Pancreas (tissue), 10 donors: Measurements from ENCODE around the gene TNFAIP2. TPM values are rescaled to one million over a fixed set of nuclear protein-coding genes. Genes with fewer than 3 reads are reported as not detected.
"Not testable (repeated sequence)": the region's sequence is repeated elsewhere in the genome, so short reads cannot be mapped to it uniquely, and the experiment has no call there.

Experiments
- ATAC-seq, 4 donors: fragments of 200-7000 bp; cut with Tn5 transposase; one replicate each; pipeline versions ENCODE4 v1.8.0 to v1.9.1; 2020; ENCODE audit warnings: mild to moderate bottlenecking in 4 of 4, moderate library complexity in 4 of 4
- DNase-seq, 6 donors: peaks; one replicate each; pipeline ENCODE4 v3.0.0-alpha.2; 2020
- FAIRE-seq: peaks from 2 replicates; lab custom pipeline; 2012; peaks lifted over from hg19 to GRCh38; lab: Jason Lieb, UNC
- H3K27ac ChIP-seq, 4 donors: fragments of 200-600 bp; sonication (generic); 1 replicate in 3 of 4; 2 replicates in 1 of 4; pipeline versions ENCODE4 v1.5.0 to v1.8.0; 2020
- H3K27me3 ChIP-seq, 4 donors: fragments of 200-600 bp; one replicate each; pipeline ENCODE4 v1.8.0; 2021
- H3K36me3 ChIP-seq, 3 donors: fragments of 200-600 bp; sonication (generic) in 1 of 3; one replicate each; pipeline versions ENCODE4 v1.5.0 to v1.8.0; 2020 to 2021
- H3K4me1 ChIP-seq, 3 donors: fragments of 200-600 bp; one replicate each; pipeline ENCODE4 v1.8.0; 2021
- H3K4me3 ChIP-seq, 4 donors: fragments of 200-600 bp; sonication (generic) in 2 of 4; one replicate each; pipeline versions ENCODE4 v1.5.0 to v1.8.0; 2020 to 2021
- H3K9me3 ChIP-seq, 4 donors: fragments of 200-600 bp; one replicate each; pipeline ENCODE4 v1.8.0; 2021
- CTCF ChIP-seq, 4 donors: fragments of 200-600 bp; sonication (generic) in 3 of 4; IDR thresholded peaks; one replicate each; pipeline versions ENCODE4 v1.5.0 to v1.8.0; 2021; ENCODE audit warnings: antibody characterized with exemption in 4 of 4
- WGBS, 2 donors: extraction: QIAGEN DNeasy Blood & Tissue Kit; methylation state at CpG; one replicate each; pipeline ENCODE4 v1.1.7; 2013; 5-methylcytosine and 5-hydroxymethylcytosine counted together
- intact Hi-C, 3 donors: fragments of 100-400 bp; cut with DNase I; formaldehyde crosslinking; loops; one replicate each; pipeline versions ENCODE4 v1.11.1 to v1.14.2; 2022
- polyA plus RNA-seq, 2 donors: library from polyadenylated mRNA; stranded (reverse); fragments of 200-250 nt; gene quantifications; one replicate each; pipeline ENCODE4 v1.2.3, GENCODE V29; 2013
- total RNA-seq, 6 donors: library from RNA; stranded (reverse); fragmentation: NEBNext Ultra II Directional in 4 of 6; extraction: Animal tissue kit (Norgen Biotek cat#: 25700) in 4 of 6; gene quantifications; one replicate each; pipeline versions ENCODE4 v1.2.1 to v1.2.4, GENCODE V29; 2021 to 2023
- donor health status: healthy with polysubstance abuse.
- donor health status: DM: no; HTN: no; CAD: no; lungs with moderate emphysema.
- donor health status: DM: no; HTN: no; CAD: no.
- donor health status: control.
- donor health status: control.
- donor health status: Bipolar disorder and iron deficiency.
- donor health status: DM: yes; HTN: yes; CAD: no.
- donor health status: DM: no; HTN: no; CAD: no.
- donor health status: DM: no; HTN: no; CAD: no.
- donor health status: DM: yes; HTN: yes; CAD: no.

The TNFAIP2 gene
- total and polyA plus RNA-seq, 8 donors = 7.0 to 288 (median 50.6) TPM

GRCh38 chr14:103172921-103173320, 49.7 kb downstream of the TNFAIP2 start:
- Histone ChIP-seq H3K4me1 (no peaks in the 10 kb centered on the region), H3K27ac (no peak overlapping the region), H3K4me3 (no peak overlapping the region), H3K9me3 (no peaks in the 10 kb centered on the region), H3K36me3 (no peaks in the 10 kb centered on the region), H3K27me3 (no peaks in the 10 kb centered on the region)
- no peak for DNase-seq
- 54 to 77% methylated on average over 5 of the region's 5 CpGs for WGBS, 2 donors
- no peak for ATAC-seq
- no peak for TF ChIP-seq CTCF (IDR thresholded peaks at IDR 0.05)
- FAIRE-seq = no peak
- intact Hi-C loops = no loop called here

GRCh38 chr14:103173887-103174286, 50.6 kb downstream of the TNFAIP2 start:
- H3K36me3 ChIP-seq, H3K27ac ChIP-seq, H3K27me3 ChIP-seq, intact Hi-C loops, H3K4me1 ChIP-seq, DNase-seq, ATAC-seq, FAIRE-seq, H3K4me3 ChIP-seq, H3K9me3 ChIP-seq: not testable (repeated sequence)
- WGBS, 2 donors = 35 to 47% methylated on average over 2 of the region's 2 CpGs

- H3K36me3 ChIP-seq, H3K9me3 ChIP-seq, H3K27ac ChIP-seq, H3K4me1 ChIP-seq, H3K27me3 ChIP-seq, H3K4me3 ChIP-seq, intact Hi-C loops, FAIRE-seq, ATAC-seq, DNase-seq: not testable (repeated sequence)
- whole genome bisulfite sequencing, 2 donors = 67 to 70% methylated on average over 4 of the region's 4 CpGs
Measured at GRCh38 chr14:103176176-103176575, 52.9 kb downstream of the TNFAIP2 start.

GRCh38 chr14:103177376-103177775, 54.1 kb downstream of the TNFAIP2 start:
- DNase-seq (no peak), ATAC-seq (no peak), FAIRE-seq (no peak)
- intact Hi-C loops = no loop called here
- H3K27ac ChIP-seq = no peak overlapping the region
- no peak for TF ChIP-seq CTCF (IDR thresholded peaks at IDR 0.05)
- no peaks in the 10 kb centered on the region for H3K36me3 ChIP-seq
- H3K9me3 ChIP-seq = no peaks in the 10 kb centered on the region
- H3K4me3 ChIP-seq = no peak overlapping the region
- H3K4me1 ChIP-seq = no peaks in the 10 kb centered on the region
- 68 to 87% methylated on average over 7 of the region's 7 CpGs for WGBS, 2 donors
- no peaks in the 10 kb centered on the region for H3K27me3 ChIP-seq

- 82 to 92% methylated on average over 6 of the region's 6 CpGs for WGBS, 2 donors
- no peaks in the 10 kb centered on the region for H3K4me1 ChIP-seq
- intact Hi-C loops = no loop called here
- ATAC-seq = no peak
- TF ChIP-seq CTCF (IDR thresholded peaks at IDR 0.05) = no peak
- H3K27ac ChIP-seq = no peak overlapping the region
- H3K4me3 ChIP-seq = no peak overlapping the region
- H3K9me3 ChIP-seq = no peaks in the 10 kb centered on the region
- H3K36me3 ChIP-seq = no peaks in the 10 kb centered on the region
- no peak for FAIRE-seq
- H3K27me3 ChIP-seq = no peaks in the 10 kb centered on the region
- DNase-seq = no peak
Measured at GRCh38 chr14:103178521-103178920, 55.3 kb downstream of the TNFAIP2 start.

- Histone ChIP-seq H3K4me1 (no peaks in the 10 kb centered on the region), H3K9me3 (no peaks in the 10 kb centered on the region), H3K4me3 (no peak overlapping the region), H3K36me3 (no peaks in the 10 kb centered on the region), H3K27ac (no peak overlapping the region), H3K27me3 (no peaks in the 10 kb centered on the region)
- TF ChIP-seq CTCF (IDR thresholded peaks at IDR 0.05) = no peak
- 68 to 69% methylated on average over 5 of the region's 5 CpGs for WGBS, 2 donors
- intact Hi-C loops = no loop called here
- DNase-seq = no peak
- ATAC-seq = no peak
- no peak for FAIRE-seq
Measured at GRCh38 chr14:103179094-103179493, 55.8 kb downstream of the TNFAIP2 start.
